Neural crest cell (in vitro differentiated cells): Measurements from ENCODE around the gene PAPSS1. TPM values are rescaled to one million over a fixed set of nuclear protein-coding genes. Genes with fewer than 3 reads are reported as not detected.

Source experiments
- DNase-seq: peaks from one replicate; pipeline ENCODE4 v3.0.0; 2021; ENCODE audit warnings: low read depth, mixed read lengths, low spot score
- H3K27ac Mint-ChIP-seq: one replicate; pipeline ENCODE4 v1.8.0; 2021; ENCODE audit warnings: mild to moderate bottlenecking, mixed read lengths; ENCODE audit not compliant: unreplicated experiment
- H3K27me3 Mint-ChIP-seq: 2 replicates; pipeline ENCODE4 v1.8.0; 2021; ENCODE audit warnings: low read depth, mild to moderate bottlenecking, mixed read lengths
- H3K36me3 Mint-ChIP-seq: 2 replicates; pipeline ENCODE4 v1.8.0; 2021; ENCODE audit warnings: low read depth, mild to moderate bottlenecking, mixed read lengths
- H3K4me1 Mint-ChIP-seq: 2 replicates; pipeline ENCODE4 v1.8.0; 2021; ENCODE audit warnings: mixed read lengths
- H3K4me3 Mint-ChIP-seq: one replicate; pipeline ENCODE4 v1.8.0; 2021; ENCODE audit warnings: mild to moderate bottlenecking, mixed read lengths
- H3K9me3 Mint-ChIP-seq: 2 replicates; pipeline ENCODE4 v1.8.0; 2021; ENCODE audit warnings: mixed read lengths
- total RNA-seq: library from RNA; stranded (reverse); gene quantifications from 2 replicates; pipeline ENCODE4 v1.2.1, GENCODE V29; 2021
- TF ChIP-seq, protein P1 (sequence below): fragments of 200-600 bp; sonication (generic); conservative IDR thresholded peaks from 2 replicates; pipeline ENCODE4 v1.5.0; 2021; ENCODE audit warnings: antibody characterized with exemption, mild to moderate bottlenecking

The PAPSS1 gene
- total RNA-seq, 1 donor from 2014 or later, result 78.6 TPM

DNA sequence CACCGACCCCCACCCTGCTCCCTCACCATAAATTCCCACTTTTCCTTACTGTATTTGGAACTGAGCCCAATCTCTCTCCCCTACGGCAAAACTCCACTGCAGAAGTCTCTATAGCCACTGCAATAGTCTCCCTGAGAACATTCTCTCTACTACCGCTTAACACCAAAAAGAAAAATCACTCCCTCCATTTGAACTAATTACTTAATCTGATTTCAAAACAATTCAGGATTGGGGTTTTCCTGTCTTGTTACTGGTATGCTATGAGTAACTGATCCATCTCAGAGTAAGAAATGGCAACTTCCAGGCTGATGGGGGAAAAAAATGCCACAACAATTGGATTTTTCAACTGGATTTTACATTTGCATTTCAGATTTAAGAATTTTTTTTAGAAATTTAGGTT, 5.8 kb downstream of the PAPSS1 start:
- no peaks in the 10 kb centered on the region for H3K27me3 Mint-ChIP-seq
- H3K4me3 Mint-ChIP-seq, result no peak overlapping the region
- peaks cover 26% of the 10 kb centered on the region for H3K36me3 Mint-ChIP-seq
- DNase-seq, result no peak
- peaks cover 7% of the 10 kb centered on the region for H3K9me3 Mint-ChIP-seq
- H3K27ac Mint-ChIP-seq, result peak overlapping the region; percentile 7
- peaks cover 27% of the 10 kb centered on the region for H3K4me1 Mint-ChIP-seq
- TF ChIP-seq, protein P1, sequence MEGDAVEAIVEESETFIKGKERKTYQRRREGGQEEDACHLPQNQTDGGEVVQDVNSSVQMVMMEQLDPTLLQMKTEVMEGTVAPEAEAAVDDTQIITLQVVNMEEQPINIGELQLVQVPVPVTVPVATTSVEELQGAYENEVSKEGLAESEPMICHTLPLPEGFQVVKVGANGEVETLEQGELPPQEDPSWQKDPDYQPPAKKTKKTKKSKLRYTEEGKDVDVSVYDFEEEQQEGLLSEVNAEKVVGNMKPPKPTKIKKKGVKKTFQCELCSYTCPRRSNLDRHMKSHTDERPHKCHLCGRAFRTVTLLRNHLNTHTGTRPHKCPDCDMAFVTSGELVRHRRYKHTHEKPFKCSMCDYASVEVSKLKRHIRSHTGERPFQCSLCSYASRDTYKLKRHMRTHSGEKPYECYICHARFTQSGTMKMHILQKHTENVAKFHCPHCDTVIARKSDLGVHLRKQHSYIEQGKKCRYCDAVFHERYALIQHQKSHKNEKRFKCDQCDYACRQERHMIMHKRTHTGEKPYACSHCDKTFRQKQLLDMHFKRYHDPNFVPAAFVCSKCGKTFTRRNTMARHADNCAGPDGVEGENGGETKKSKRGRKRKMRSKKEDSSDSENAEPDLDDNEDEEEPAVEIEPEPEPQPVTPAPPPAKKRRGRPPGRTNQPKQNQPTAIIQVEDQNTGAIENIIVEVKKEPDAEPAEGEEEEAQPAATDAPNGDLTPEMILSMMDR, result no peak

DNA sequence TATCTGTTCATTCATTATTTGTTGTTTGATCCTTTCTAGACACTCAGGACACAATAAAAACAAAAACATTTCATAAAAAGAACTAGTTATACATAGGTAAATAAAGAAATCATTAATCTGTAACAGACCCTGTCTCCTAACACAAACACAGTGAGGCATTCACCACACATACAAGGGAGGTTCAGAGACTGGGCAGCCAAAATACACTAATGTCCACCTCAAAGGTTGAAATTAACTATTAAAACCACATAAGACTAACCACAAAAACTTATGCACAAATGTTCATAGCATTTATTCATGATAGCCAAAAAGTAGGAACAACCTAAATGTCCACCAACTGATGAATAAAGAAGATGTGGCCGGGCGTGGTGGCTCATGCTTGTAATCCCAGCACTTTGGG, 7.8 kb downstream of the PAPSS1 start:
- no peaks in the 10 kb centered on the region for H3K27me3 Mint-ChIP-seq
- TF ChIP-seq, protein P1, result no peak
- peak overlapping the region; percentile 13 for H3K4me3 Mint-ChIP-seq
- peaks cover 14% of the 10 kb centered on the region for H3K9me3 Mint-ChIP-seq
- H3K36me3 Mint-ChIP-seq, result peaks cover 35% of the 10 kb centered on the region
- H3K27ac Mint-ChIP-seq, result no peak overlapping the region
- DNase-seq, result no peak
- H3K4me1 Mint-ChIP-seq, result peaks cover 8% of the 10 kb centered on the region

DNA sequence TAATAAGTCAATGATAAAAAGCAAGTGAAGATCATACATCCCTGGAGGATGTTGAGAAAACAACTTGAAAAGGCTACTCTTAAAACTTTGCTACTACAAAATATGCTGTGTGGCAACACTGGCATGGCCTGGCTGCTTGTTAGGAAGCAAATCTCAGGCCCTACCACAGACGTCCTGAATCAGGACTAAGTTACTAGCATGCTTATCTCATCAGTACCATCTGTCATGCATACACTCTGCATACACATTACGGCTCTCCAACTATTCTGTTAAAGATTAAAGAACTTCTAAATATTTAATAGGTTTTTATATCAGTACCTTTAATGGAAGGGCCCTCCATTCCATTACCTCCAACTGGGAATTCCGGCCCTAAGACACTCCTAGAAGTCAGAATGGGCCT, 8.2 kb downstream of the PAPSS1 start:
- H3K4me3 Mint-ChIP-seq, result no peak overlapping the region
- TF ChIP-seq, protein P1, result no peak
- H3K27ac Mint-ChIP-seq, result no peak overlapping the region
- no peak for DNase-seq
- peaks cover 8% of the 10 kb centered on the region for H3K4me1 Mint-ChIP-seq
- H3K36me3 Mint-ChIP-seq, result peaks cover 35% of the 10 kb centered on the region
- no peaks in the 10 kb centered on the region for H3K27me3 Mint-ChIP-seq
- peaks cover 14% of the 10 kb centered on the region for H3K9me3 Mint-ChIP-seq

DNA sequence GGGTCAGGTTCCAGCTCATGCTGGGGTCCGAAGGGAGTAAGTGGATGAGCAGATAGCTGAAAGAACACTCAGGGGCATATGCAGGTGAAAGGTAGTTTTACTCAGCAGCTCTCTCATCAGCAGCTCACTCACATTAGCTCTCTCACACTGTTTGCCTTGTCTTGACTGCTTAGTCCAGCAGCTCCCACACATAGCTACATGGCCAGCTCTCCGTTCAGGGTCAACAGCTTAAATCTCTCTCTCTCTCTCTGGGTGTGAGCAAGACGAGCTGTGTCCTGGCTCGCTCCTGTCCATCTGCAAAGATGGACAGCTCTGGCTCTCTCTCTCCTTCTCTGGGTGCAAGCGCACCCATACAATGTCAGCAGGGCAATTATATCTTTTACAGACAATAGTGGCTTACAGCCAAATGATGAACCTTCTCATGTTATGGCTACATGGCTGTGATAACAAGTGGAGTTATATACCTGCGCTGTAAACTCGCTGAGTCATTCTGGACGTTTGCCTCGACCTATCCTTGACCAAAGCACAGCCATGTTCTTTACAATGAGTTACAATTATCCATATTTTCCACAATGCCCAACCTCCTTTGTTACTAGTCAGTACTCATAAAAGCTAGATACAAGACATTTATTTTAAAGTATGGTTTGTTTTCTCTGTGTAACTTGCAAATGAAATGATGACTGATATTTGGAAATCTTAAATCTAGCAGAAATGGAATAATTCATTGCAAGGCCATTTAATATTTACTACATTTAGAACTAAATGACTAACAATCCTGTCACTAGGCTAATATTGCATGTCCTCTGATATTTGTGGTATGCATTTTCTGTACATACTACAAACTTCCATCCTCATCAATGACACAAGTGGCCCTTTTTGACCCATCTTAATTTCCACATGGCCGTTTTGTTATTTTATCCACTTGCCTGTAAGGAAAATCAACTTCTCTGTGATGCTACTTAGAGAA, 9.3 kb downstream of the PAPSS1 start:
- Mint-ChIP-seq H3K27me3 (no peaks in the 10 kb centered on the region), H3K27ac (no peak overlapping the region), H3K9me3 (peaks cover 19% of the 10 kb centered on the region), H3K4me1 (peaks cover 8% of the 10 kb centered on the region), H3K4me3 (no peak overlapping the region), H3K36me3 (peaks cover 39% of the 10 kb centered on the region)
- TF ChIP-seq, protein P1, result no peak
- no peak for DNase-seq

DNA sequence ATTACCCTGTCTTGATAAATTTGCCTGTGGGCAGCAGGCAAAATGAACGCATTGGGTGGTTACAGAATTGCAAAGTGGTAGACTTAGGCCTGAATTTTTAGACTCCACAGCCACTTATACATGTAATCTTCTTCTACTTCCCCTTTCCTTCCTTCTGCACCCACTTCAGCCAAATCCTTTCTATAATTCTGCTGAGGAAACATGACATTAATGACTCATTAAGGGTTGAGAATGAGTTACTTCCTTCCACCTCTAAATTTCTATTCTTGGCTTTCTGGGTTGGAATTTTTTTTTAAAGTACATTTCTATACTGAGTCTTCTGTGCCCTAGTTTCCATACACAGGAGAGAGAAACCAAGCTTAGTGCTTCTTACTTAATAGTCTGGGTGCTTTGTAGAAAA, 10.1 kb downstream of the PAPSS1 start:
- TF ChIP-seq, protein P1, result no peak
- Mint-ChIP-seq H3K36me3 (peaks cover 45% of the 10 kb centered on the region), H3K9me3 (peaks cover 24% of the 10 kb centered on the region), H3K27ac (no peak overlapping the region), H3K27me3 (no peaks in the 10 kb centered on the region), H3K4me3 (no peak overlapping the region), H3K4me1 (peaks cover 8% of the 10 kb centered on the region)
- no peak for DNase-seq
